GM12892 (cell line): Measurements from ENCODE around the gene LARGE2.

Experiments
- POLR2A ChIP-seq: IDR thresholded peaks from 2 replicates; pipeline ENCODE4 v1.6.1; 2011; ENCODE audit warnings: low read depth, low read length, control low read depth
- POLR2AphosphoS5 ChIP-seq: IDR thresholded peaks from 2 replicates; pipeline ENCODE4 v1.6.1; 2011; ENCODE audit warnings: low read depth, low read length, control low read depth
- TAF1 ChIP-seq: IDR thresholded peaks from 2 replicates; pipeline ENCODE4 v1.6.1; 2011; ENCODE audit warnings: low read depth, mild to moderate bottlenecking, control low read depth, low read length, borderline replicate concordance

DNA sequence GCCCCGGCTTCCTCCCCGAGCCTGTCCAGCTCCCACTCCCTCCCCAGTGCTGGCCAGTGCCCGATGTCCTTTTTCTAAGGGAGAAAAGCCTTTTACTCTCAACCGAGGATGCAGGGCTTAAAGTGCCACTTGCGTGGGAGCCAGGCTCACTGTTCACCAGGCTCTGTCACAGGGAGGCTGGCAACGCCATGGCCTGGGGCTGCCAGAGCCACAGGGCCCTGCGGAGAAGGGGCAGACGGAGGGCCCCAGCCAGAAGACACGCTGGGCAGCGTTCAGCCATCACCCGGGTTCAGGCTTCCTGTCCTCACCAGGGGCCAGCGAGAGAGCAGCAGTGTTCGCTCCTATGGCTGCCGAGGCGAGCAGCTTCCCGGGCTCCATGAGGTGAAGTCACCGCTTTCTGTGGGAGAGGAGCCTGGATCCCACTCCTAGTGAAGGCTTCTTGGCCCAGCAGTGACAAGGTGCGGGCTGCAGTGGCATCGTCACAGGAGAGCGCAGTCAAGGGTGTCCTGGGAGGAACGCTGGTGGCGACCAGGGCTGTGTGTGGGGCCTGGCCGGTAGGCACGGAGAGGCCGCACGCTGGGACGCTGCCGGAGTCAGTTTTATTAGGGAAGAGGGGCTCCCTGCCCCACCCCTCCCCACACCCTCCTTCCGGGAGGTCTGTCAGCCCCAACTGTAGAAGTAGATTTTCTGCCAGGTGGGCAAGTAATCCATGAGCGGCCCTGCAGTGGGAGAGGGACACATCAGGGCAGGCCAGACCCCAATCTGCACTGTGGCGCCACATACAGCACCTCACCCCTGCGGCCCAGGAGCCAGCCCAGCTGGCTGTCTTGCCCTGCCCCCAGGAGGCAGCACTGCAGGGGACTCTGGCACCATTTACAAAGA lies 12.6 kb upstream of the LARGE2 start:
- TF ChIP-seq POLR2AphosphoS5 (no peak), POLR2A (no peak; the same call in 1 of the 2 replicates), TAF1 (no peak)
